CD4-positive, alpha-beta T cell treated with Interleukin-4 for 4 hours (primary cell): ENCODE results near the gene RFLNA.
A peak's percentile ranks its signal among the peaks of the same experiment; 100 is the strongest.

Source experiments
- DNase-seq: peaks from one replicate; pipeline ENCODE4 v3.0.0-alpha.2; 2020

Gene RFLNA

DNA sequence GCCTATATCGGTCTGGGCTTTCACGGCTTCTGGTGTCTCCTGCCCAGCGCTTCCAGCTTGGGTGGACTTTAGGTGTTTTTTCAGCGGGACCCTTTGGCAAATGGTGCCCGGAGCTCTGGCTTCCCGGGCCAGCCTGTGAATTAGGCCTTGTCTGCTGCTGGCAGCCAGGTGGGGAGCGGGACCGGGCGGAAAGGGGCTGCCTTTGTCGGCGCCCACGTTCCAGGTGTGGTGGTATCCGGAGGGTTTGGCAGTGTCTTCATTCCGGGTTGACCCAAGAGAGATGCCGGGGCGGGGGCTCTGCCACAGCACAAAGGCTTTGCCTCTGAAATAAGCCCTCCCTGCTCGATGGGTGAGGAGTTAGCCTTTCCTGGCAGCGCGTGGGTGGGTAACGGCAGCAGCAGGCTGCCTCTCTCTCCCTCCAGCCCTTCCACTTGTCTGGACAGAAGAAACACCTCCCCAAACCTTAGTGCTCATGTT, 9.5 kb downstream of the RFLNA start:
- DNase-seq: no peak

- DNase-seq: no peak
Measured at GRCh38 chr12:124305136-124305535, 10.2 kb downstream of the RFLNA start.

- no peak for DNase-seq
Measured at GRCh38 chr12:124305776-124306685, 11.1 kb downstream of the RFLNA start.

GRCh38 chr12:124306686-124307555, 12.0 kb downstream of the RFLNA start:
- DNase-seq: no peak

DNA sequence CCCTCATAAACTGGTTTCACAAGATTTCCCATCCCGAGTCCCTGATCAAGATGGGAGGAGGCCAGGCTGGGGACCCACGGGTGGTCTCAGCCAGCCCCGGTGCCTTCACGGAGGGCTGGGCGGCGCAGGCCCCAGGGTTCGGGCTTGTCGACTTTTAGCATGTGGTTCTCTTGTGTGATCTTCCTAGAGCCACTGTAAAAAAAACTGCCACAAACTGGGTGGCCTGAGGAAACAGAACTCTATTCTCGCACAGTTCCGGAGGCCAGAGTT, 12.6 kb downstream of the RFLNA start:
- DNase-seq: no peak

GRCh38 chr12:124308741-124309140, 13.8 kb downstream of the RFLNA start:
- DNase-seq: no peak

- DNase-seq: no peak
Measured at GRCh38 chr12:124309231-124309630, 14.3 kb downstream of the RFLNA start.

- no peak for DNase-seq
Measured at GRCh38 chr12:124309744-124310143, 14.9 kb downstream of the RFLNA start.

GRCh38 chr12:124310178-124310577, 15.3 kb downstream of the RFLNA start:
- DNase-seq: no peak

DNA sequence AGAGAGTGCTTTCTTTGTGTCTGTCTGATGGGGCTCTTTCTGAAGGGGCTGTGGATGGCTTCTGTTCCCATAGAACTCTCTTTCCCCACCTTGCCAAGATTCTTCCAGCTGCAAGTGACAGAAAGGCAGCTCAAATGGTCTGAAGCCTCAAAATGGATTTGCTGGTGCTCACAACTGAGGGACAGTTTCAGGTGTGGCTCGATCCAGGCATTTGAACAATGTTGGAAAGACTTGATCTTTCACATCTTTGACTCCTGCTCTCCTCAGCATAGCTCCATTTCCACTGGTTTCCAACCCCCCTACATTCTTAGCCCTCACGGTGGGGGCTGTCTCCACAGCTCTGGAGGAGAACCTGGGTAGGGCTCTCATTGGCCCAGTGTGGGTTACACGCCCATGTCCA, 15.9 kb downstream of the RFLNA start:
- no peak for DNase-seq

DNA sequence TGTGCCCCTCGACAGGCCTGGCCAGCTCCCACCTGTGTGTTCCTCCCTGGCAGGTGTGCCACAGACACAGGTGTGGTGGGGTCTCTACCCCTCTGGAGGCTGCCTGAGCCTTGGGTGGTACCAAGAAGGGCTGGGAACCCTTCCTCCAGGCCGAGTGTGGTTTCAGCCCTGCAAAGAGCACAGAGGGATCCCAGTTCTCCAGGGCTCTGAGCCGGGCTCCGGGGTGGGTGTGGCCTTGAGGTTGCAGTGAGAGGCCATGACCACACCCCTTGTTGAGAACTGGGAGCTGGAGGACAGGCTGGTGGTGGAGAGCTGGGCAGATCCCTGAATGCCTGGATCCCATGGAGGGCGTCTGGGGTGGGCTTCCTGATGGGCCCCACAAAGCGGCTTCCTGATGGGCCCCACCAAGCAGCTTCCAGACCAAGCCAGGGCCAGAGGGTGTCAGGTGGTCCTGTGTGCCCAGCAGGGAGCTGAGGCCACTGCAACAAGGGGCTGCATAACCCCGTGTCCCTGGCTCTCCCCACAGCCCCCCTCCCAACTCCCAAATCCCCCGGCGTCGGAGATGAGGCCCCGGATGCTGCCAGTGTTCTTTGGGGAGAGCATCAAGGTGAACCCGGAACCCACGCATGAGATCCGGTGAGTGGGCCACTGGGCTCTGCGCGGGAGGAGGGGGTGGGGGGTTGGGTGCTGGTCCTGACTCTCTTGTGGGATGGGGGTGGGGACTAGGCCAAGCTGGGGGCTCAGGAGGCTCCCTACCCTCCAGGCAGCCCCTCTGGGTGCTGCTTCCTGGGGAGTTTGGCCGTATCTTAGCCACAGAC, 16.6 kb downstream of the RFLNA start:
- no peak for DNase-seq

GRCh38 chr12:124312601-124313000, 17.7 kb downstream of the RFLNA start:
- no peak for DNase-seq

DNA sequence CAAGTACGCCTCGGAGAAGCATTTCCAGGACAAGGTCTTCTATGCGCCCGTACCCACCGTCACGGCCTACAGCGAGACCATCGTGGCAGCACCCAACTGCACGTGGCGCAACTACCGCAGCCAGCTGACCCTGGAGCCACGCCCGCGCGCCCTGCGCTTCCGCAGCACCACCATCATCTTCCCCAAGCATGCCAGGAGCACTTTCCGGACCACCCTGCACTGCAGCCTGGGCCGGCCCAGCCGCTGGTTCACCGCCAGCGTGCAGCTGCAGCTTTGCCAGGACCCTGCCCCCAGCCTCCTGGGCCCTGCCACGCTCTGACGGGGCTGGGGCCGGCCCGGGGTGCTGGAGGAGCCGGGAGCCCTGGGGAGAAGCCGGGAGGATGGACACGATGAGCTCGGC, 19.3 kb downstream of the RFLNA start:
- no peak for DNase-seq

DNA sequence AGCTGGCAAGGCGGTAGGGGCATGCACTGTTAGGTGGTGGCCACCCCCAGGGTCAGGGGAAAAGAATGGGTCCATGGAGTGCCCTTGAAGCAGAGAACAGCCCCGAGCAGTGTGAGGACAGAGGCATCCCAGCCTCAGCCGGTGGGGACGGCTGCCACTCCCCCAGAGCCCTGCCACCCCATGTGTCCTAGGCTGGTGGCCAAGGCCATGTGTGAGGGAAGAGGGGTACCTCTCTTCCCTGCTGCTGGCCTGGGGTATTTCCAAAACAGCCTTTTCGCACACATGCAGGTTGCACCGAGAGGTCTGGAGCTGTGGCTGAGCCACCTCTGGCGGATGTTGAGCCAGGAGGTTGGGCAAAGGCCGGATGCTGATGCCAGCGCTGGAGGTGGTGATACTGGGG, 19.9 kb downstream of the RFLNA start:
- DNase-seq: no peak

GRCh38 chr12:124315372-124316044, 20.6 kb downstream of the RFLNA start:
- no peak for DNase-seq

DNA sequence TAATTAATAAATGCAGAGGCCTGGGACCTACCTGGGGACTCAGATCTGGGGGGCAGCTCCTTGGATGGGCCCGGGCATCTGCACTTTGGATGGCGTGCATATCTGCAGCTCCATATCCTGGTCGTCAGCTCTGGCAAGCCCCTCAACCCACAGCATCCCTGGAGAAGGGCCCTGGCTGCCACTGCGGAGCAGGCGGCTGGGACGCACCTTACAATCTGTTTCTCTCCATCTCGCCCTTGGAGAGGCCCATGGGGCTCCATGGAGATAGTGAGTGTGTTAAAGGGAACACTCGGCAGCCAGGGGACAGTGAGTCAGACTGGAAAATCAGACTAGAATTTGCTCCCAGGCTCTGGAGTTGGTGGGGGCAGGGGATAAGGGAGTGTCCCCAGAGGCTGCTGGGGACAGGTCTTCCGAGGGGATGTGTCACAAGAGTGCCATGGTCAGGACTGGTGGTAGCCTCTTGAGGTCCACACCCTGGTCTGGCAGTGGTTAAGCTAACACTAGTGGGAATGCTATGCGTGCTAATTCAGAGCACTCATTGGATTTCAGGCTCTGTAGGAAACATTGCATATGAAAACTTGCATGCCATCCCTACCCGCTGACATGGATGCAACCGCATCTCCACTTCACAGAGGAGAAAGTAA, 21.5 kb downstream of the RFLNA start:
- DNase-seq: no peak

GRCh38 chr12:124317400-124317799, 22.5 kb downstream of the RFLNA start:
- no peak for DNase-seq

DNA sequence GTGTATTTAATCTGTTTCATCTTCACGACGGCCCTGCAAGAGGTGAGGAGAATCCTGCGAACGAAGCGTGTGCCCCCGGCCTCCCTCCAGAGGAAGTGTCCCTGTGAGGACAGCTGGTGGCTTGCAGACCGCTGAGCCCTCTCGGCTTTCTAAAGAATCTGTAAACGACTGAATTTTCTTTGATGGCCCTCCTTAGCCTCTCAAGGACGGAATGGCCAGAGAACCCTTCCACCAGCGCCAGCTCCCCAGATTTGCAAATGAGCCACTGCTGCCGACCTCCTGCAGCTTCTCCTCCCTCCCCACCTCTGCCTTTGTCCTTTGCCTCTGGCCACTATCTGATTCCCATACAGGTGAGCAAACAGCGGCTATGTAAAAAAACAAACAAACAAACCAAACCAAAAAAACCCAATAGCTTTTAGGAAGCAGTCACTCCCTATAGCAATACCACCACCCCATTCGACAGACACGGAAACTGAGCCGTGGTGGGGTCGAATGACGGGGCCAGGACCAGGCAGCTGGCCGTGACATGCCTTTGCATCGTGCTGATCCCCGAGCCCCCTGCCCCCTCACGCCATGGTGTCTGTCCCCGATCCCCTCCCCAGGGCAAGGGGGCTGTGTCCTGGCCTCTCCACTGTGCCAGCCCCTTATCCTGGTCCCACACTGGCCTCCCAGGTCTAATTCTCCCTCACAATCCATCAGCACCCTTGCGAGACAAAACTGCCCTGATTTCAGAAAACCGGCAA, 23.6 kb downstream of the RFLNA start:
- no peak for DNase-seq

GRCh38 chr12:124319368-124320050, 24.6 kb downstream of the RFLNA start:
- no peak for DNase-seq

DNA sequence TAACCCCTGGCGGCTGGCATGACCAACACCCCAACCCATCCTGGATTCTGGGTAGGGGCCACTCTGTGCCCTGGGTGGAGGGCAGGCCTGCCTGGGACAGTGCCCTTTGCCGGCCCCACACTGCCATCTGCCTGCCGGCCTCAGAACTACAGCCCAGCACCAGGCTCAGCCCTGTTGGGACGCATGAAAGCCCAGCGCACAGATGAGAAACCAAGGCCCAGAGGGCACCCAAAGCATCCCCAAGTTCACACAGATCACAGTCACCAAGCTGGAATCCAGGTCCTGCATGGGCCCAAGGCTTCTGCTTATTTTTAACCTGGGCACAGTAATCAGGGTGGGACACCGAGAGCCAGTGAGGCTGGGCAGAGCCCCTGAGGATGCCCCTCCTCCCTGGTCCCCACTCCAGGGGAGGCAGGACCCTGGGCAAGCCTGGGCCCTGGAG, 26.2 kb downstream of the RFLNA start:
- DNase-seq: peak; percentile 55
